HG03520 (cell line): ENCODE measurements around the gene KRTAP7-1.

Source experiments
- ATAC-seq: cut with Tn5 transposase; IDR thresholded peaks from one replicate; pipeline ENCODE4 v1.9.1; 2021; ENCODE audit warnings: mild to moderate bottlenecking, moderate library complexity; ENCODE audit not compliant: unreplicated experiment

The KRTAP7-1 gene

GRCh38 chr21:30829659-30830058, at the start of gene KRTAP7-1:
Gene KRTAP7-1, minus strand, starts transcription at chr21:30829759. Its CDS starts 61 bp downstream, at chr21:30829698.
- no peak for ATAC-seq

GRCh38 chr21:30874526-30874925, 45.0 kb upstream of the KRTAP7-1 start:
- ATAC-seq = no peak

GRCh38 chr21:30847627-30848500, 18.3 kb upstream of the KRTAP7-1 start:
- ATAC-seq = no peak

GRCh38 chr21:30842990-30843389, 13.4 kb upstream of the KRTAP7-1 start:
- ATAC-seq = no peak

GRCh38 chr21:30839304-30839703, 9.7 kb upstream of the KRTAP7-1 start:
- no peak for ATAC-seq

GRCh38 chr21:30838536-30838935, 9.0 kb upstream of the KRTAP7-1 start:
- no peak for ATAC-seq

- ATAC-seq = no peak
Measured at GRCh38 chr21:30831194-30831765, 1.7 kb upstream of the KRTAP7-1 start.

GRCh38 chr21:30818837-30819610, 10.5 kb downstream of the KRTAP7-1 start:
- no peak for ATAC-seq

- no peak for ATAC-seq
Measured at GRCh38 chr21:30813174-30813573, 16.4 kb downstream of the KRTAP7-1 start, which contains the start of gene KRTAP8-1. Gene KRTAP8-1, minus strand, starts transcription at chr21:30813274. Its CDS starts 54 bp downstream, at chr21:30813220.

GRCh38 chr21:30800605-30801004, 29.0 kb downstream of the KRTAP7-1 start:
- no peak for ATAC-seq

GRCh38 chr21:30793581-30794314, 35.8 kb downstream of the KRTAP7-1 start:
- no peak for ATAC-seq

- ATAC-seq = no peak
Measured at GRCh38 chr21:30779249-30779648, 50.3 kb downstream of the KRTAP7-1 start.
